GM12878 (cell line): Measurements from ENCODE around the gene LARP6. TPM values are rescaled to one million over a fixed set of nuclear protein-coding genes. Genes with fewer than 3 reads are reported as not detected.

Source experiments
- ATAC-seq: fragments of 200-7000 bp; cut with Tn5 transposase; 3 replicates; pipeline ENCODE4 v1.9.1; 2020; ENCODE audit warnings: mild to moderate bottlenecking, moderate library complexity
- BruUV-seq: library from RNA; stranded (reverse); fragments of 400-500 nt; replicated peaks from 2 replicates; lab custom pipeline; 2021; lab: Mats Ljungman, UMichigan
- CTCF ChIA-PET: fragments of 300-600 bp; sonication (Branson Sonifier 250); formaldehyde crosslinking; extraction: SDS; loops from one replicate; lab custom pipeline; 2021; ENCODE audit warnings: inconsistent platforms; lab: Yijun Ruan, JAX
- POLR2A ChIA-PET: fragments of 350-600 bp; formaldehyde crosslinking; extraction: SDS; loops from one replicate; lab custom pipeline; 2021; ENCODE audit warnings: inconsistent platforms; lab: Charles Lee
- RAD21 ChIA-PET: fragments of 300-600 bp; sonication (Branson Sonifier 250); formaldehyde crosslinking; loops from one replicate; lab custom pipeline; 2023; ENCODE audit warnings: antibody characterized with exemption; ENCODE audit not compliant: unreplicated experiment; lab: Charles Lee
- SMC1A ChIA-PET: fragments of 300-600 bp; sonication (Branson Sonifier 250); formaldehyde crosslinking; loops from one replicate; lab custom pipeline; 2023; ENCODE audit not compliant: unreplicated experiment, uncharacterized antibody; lab: Charles Lee
- DNase-seq: peaks from one replicate; pipeline ENCODE4 v3.0.0-alpha.2; 2011; ENCODE audit warnings: low read depth, low spot score
- FAIRE-seq: peaks from 3 replicates; lab custom pipeline; 2011; peaks lifted over from hg19 to GRCh38; lab: Jason Lieb, UNC
- H2AFZ ChIP-seq: 2 replicates; pipeline ENCODE4 v1.6.0; 2011; ENCODE audit warnings: low read depth, low read length, control low read depth; ENCODE audit not compliant: control insufficient read depth
- H3K27ac ChIP-seq: 2 replicates; pipeline ENCODE4 v1.5.1; 2011; ENCODE audit warnings: control low read depth; ENCODE audit not compliant: control insufficient read depth, insufficient read depth
- H3K27me3 ChIP-seq, 2 experiments: replicated peaks in 1 of 2; 2 replicates each; pipeline versions ENCODE4 v1.6.0 to v1.6.1; 2011; ENCODE audit warnings: low read length in 1 of 2; ENCODE audit not compliant: control insufficient read depth in 2 of 2, insufficient read depth in 2 of 2
- H3K36me3 ChIP-seq, 2 experiments: 2 replicates each; pipeline ENCODE4 v1.5.1; 2011; ENCODE audit warnings: low read length in 1 of 2; ENCODE audit not compliant: control insufficient read depth in 2 of 2, insufficient read depth in 2 of 2
- H3K4me1 ChIP-seq: 2 replicates; pipeline ENCODE4 v1.6.1; 2011; ENCODE audit warnings: mild to moderate bottlenecking, low read length, moderate library complexity, mixed read lengths; ENCODE audit not compliant: control insufficient read depth, insufficient read depth
- H3K4me2 ChIP-seq: 2 replicates; pipeline ENCODE4 v1.6.0; 2011; ENCODE audit warnings: control low read depth; ENCODE audit not compliant: control insufficient read depth, insufficient read depth
- H3K4me3 ChIP-seq: fragments of 200-600 bp; sonication (generic); 2 replicates; pipeline ENCODE4 v1.5.1; 2016
- H3K79me2 ChIP-seq: 2 replicates; pipeline ENCODE4 v1.6.0; 2011; ENCODE audit warnings: low read length; ENCODE audit not compliant: control insufficient read depth, insufficient read depth
- H3K9ac ChIP-seq: 2 replicates; pipeline ENCODE4 v1.8.0; 2011; ENCODE audit warnings: low read length, control low read depth, mixed read lengths; ENCODE audit not compliant: control insufficient read depth, insufficient read depth
- H3K9me3 ChIP-seq: replicated peaks from 3 replicates; pipeline ENCODE4 v1.5.1; 2011; ENCODE audit warnings: mild to moderate bottlenecking, low read length; ENCODE audit not compliant: control insufficient read depth, insufficient read depth
- H4K20me1 ChIP-seq: 2 replicates; pipeline ENCODE4 v1.6.0; 2011; ENCODE audit not compliant: control insufficient read depth, insufficient read depth
- ASH2L ChIP-seq: fragments of 300-600, 200-600 bp; sonication (generic); IDR thresholded peaks from 2 replicates; pipeline ENCODE4 v1.6.1; 2017; ENCODE audit warnings: low read depth, mild to moderate bottlenecking, borderline replicate concordance
- EGR1 ChIP-seq, 2 experiments: IDR thresholded peaks; 1 replicate in 1 of 2; 2 replicates in 1 of 2; pipeline ENCODE4 v1.6.1; 2011 to 2012; ENCODE audit warnings: low read depth in 2 of 2, low read length in 2 of 2, borderline replicate concordance in 1 of 2, mild to moderate bottlenecking in 1 of 2, moderate library complexity in 1 of 2
- IRF3 ChIP-seq: fragments of 450-650 bp; IDR thresholded peaks from 2 replicates; pipeline ENCODE4 v1.6.1; 2014; ENCODE audit warnings: mild to moderate bottlenecking
- NR2C2 ChIP-seq: IDR thresholded peaks from 2 replicates; pipeline ENCODE4 v1.6.1; 2011; ENCODE audit warnings: borderline replicate concordance, low read depth; ENCODE audit not compliant: control insufficient read depth, insufficient read length
- SMAD5 ChIP-seq: IDR thresholded peaks from 2 replicates; pipeline ENCODE4 v1.6.1; 2016; ENCODE audit warnings: antibody characterized with exemption, low read depth
- WGBS: methylation state at CpG from one replicate; pipeline ENCODE4 v1.1.6; 2016; ENCODE audit warnings: low lambda C conversion rate; ENCODE audit not compliant: insufficient replicate concordance, insufficient coverage; ENCODE audit errors: missing lambda C conversion rate; 5-methylcytosine and 5-hydroxymethylcytosine counted together
- in situ Hi-C: fragments of 300-500 bp; cut with MboI; formaldehyde crosslinking; loops from 9 replicates; pipeline ENCODE4 v1.14.3; 2018; ENCODE audit warnings: mixed read lengths
- intact Hi-C: fragments of 100-400 bp; cut with micrococcal nuclease; formaldehyde crosslinking; loops from one replicate; pipeline ENCODE4 v1.14.2; 2022; ENCODE audit not compliant: unreplicated experiment
- polyA plus RNA-seq, 11 experiments: library from polyadenylated mRNA; depleted of rRNA in 4 of 11; unstranded in 6 of 11; stranded (reverse) in 5 of 11; fragments of >200 nt; fragmentation: Nextera tagmentation in 4 of 11; fragmentation: Illumina TruSeq in 1 of 11; extraction: Ambion mirVana in 4 of 11; extraction: Trizol in 1 of 11; gene quantifications; 1 replicate in 1 of 11; 2 replicates in 10 of 11; pipeline versions ENCODE4 v1.2.1 to v1.2.3, GENCODE V29; 2011 to 2016; ENCODE audit warnings: inconsistent platforms in 2 of 11, missing spikeins in 2 of 11, low read depth in 1 of 11
- total RNA-seq, 4 experiments: library from RNA; depleted of rRNA in 3 of 4; stranded (reverse); fragments of >200 nt in 3 of 4; fragmentation: Illumina TruSeq in 1 of 4; extraction: Trizol in 1 of 4; gene quantifications; 2 replicates each; pipeline versions ENCODE4 v1.2.1 to v1.2.3, GENCODE V29; 2013 to 2021
- TF ChIP-seq, protein P1 (sequence below): fragments of 450-650 bp; IDR thresholded peaks from 2 replicates; pipeline ENCODE4 v1.6.1; 2017; ENCODE audit warnings: mild to moderate bottlenecking, moderate library complexity
- TF ChIP-seq, protein P2 (sequence below): IDR thresholded peaks from 2 replicates; pipeline ENCODE4 v1.6.1; 2012; ENCODE audit warnings: low read depth, low read length, improper control_type of control experiment
- TF ChIP-seq, protein P3 (sequence below): fragments of 150-350 bp; IDR thresholded peaks from 2 replicates; pipeline ENCODE4 v1.6.1; 2016; ENCODE audit warnings: low read depth, low read length
- TF ChIP-seq, protein P4 (sequence below): IDR thresholded peaks from 2 replicates; pipeline ENCODE4 v1.6.1; 2011; ENCODE audit warnings: borderline replicate concordance, low read depth, mild to moderate bottlenecking, moderate library complexity, mixed read lengths, low read length; ENCODE audit not compliant: insufficient read depth; ENCODE audit errors: extremely low read length

The LARP6 gene
- total and polyA plus RNA-seq, 10 of the 15 experiments (the other 5 are each of a cell fraction or from before 2014, with no cell fraction given): 0.74 to 14.6 (median 3.9) TPM

- 28% methylated on average over 2 of the region's 2 CpGs for WGBS
- H3K9ac ChIP-seq: no peak overlapping the region
- H2AFZ ChIP-seq: no peak overlapping the region
- in situ Hi-C loops: no loop called here
- H3K79me2 ChIP-seq: no peaks in the 10 kb centered on the region
- H3K9me3 ChIP-seq: no peaks in the 10 kb centered on the region
- no peak overlapping the region for H3K4me2 ChIP-seq
- RAD21 ChIA-PET: no interaction called here
- POLR2A ChIA-PET: interaction anchor here (0.5 kb wide), 1 partner anchor 35 kb away, joined by 6 read pairs; no protein-coding TSS in a partner anchor
- no peaks in the 10 kb centered on the region for H3K27me3 ChIP-seq
- no TSS peak for BruUV-seq
- ATAC-seq (no peak), DNase-seq (no peak), FAIRE-seq (no peak)
- no peaks in the 10 kb centered on the region for H4K20me1 ChIP-seq
- no peak overlapping the region for H3K27ac ChIP-seq
- H3K36me3 ChIP-seq: no peaks in the 10 kb centered on the region
- TF ChIP-seq, protein P1, sequence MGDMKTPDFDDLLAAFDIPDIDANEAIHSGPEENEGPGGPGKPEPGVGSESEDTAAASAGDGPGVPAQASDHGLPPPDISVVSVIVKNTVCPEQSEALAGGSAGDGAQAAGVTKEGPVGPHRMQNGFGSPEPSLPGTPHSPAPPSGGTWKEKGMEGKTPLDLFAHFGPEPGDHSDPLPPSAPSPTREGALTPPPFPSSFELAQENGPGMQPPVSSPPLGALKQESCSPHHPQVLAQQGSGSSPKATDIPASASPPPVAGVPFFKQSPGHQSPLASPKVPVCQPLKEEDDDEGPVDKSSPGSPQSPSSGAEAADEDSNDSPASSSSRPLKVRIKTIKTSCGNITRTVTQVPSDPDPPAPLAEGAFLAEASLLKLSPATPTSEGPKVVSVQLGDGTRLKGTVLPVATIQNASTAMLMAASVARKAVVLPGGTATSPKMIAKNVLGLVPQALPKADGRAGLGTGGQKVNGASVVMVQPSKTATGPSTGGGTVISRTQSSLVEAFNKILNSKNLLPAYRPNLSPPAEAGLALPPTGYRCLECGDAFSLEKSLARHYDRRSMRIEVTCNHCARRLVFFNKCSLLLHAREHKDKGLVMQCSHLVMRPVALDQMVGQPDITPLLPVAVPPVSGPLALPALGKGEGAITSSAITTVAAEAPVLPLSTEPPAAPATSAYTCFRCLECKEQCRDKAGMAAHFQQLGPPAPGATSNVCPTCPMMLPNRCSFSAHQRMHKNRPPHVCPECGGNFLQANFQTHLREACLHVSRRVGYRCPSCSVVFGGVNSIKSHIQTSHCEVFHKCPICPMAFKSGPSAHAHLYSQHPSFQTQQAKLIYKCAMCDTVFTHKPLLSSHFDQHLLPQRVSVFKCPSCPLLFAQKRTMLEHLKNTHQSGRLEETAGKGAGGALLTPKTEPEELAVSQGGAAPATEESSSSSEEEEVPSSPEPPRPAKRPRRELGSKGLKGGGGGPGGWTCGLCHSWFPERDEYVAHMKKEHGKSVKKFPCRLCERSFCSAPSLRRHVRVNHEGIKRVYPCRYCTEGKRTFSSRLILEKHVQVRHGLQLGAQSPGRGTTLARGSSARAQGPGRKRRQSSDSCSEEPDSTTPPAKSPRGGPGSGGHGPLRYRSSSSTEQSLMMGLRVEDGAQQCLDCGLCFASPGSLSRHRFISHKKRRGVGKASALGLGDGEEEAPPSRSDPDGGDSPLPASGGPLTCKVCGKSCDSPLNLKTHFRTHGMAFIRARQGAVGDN: no peak
- TF ChIP-seq IRF3 (no peak), NR2C2 (no peak), SMAD5 (no peak), EGR1 (IDR thresholded peaks at IDR 0.05; ENCODE audit: borderline replicate concordance in 1 of 2, low read depth in 2 of 2, low read length in 2 of 2) (no peak), ASH2L (no peak)
- TF ChIP-seq, protein P2, sequence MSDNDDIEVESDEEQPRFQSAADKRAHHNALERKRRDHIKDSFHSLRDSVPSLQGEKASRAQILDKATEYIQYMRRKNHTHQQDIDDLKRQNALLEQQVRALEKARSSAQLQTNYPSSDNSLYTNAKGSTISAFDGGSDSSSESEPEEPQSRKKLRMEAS: no peak
- TF ChIP-seq, protein P3, sequence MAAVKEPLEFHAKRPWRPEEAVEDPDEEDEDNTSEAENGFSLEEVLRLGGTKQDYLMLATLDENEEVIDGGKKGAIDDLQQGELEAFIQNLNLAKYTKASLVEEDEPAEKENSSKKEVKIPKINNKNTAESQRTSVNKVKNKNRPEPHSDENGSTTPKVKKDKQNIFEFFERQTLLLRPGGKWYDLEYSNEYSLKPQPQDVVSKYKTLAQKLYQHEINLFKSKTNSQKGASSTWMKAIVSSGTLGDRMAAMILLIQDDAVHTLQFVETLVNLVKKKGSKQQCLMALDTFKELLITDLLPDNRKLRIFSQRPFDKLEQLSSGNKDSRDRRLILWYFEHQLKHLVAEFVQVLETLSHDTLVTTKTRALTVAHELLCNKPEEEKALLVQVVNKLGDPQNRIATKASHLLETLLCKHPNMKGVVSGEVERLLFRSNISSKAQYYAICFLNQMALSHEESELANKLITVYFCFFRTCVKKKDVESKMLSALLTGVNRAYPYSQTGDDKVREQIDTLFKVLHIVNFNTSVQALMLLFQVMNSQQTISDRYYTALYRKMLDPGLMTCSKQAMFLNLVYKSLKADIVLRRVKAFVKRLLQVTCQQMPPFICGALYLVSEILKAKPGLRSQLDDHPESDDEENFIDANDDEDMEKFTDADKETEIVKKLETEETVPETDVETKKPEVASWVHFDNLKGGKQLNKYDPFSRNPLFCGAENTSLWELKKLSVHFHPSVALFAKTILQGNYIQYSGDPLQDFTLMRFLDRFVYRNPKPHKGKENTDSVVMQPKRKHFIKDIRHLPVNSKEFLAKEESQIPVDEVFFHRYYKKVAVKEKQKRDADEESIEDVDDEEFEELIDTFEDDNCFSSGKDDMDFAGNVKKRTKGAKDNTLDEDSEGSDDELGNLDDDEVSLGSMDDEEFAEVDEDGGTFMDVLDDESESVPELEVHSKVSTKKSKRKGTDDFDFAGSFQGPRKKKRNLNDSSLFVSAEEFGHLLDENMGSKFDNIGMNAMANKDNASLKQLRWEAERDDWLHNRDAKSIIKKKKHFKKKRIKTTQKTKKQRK: no peak
- TF ChIP-seq, protein P4, sequence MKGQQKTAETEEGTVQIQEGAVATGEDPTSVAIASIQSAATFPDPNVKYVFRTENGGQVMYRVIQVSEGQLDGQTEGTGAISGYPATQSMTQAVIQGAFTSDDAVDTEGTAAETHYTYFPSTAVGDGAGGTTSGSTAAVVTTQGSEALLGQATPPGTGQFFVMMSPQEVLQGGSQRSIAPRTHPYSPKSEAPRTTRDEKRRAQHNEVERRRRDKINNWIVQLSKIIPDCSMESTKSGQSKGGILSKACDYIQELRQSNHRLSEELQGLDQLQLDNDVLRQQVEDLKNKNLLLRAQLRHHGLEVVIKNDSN: no peak
- intact Hi-C loops: no loop called here
- H3K4me1 ChIP-seq: no peaks in the 10 kb centered on the region
- CTCF ChIA-PET: no interaction called here
- no peak overlapping the region for H3K4me3 ChIP-seq
- SMC1A ChIA-PET: no interaction called here
These were observed 23.3 kb downstream of the LARP6 start for GRCh38 chr15:70830615-70831014.
